HG03439 (cell line): Measurements from ENCODE around the gene PAPOLB.
"Not testable (repeated sequence)": the region's sequence is repeated elsewhere in the genome, so short reads cannot be mapped to it uniquely, and the experiment has no call there.

Experiments
- ATAC-seq: cut with Tn5 transposase; IDR thresholded peaks from one replicate; pipeline ENCODE4 v1.9.1; 2021; ENCODE audit warnings: mild to moderate bottlenecking, moderate library complexity; ENCODE audit not compliant: unreplicated experiment

The PAPOLB gene

DNA sequence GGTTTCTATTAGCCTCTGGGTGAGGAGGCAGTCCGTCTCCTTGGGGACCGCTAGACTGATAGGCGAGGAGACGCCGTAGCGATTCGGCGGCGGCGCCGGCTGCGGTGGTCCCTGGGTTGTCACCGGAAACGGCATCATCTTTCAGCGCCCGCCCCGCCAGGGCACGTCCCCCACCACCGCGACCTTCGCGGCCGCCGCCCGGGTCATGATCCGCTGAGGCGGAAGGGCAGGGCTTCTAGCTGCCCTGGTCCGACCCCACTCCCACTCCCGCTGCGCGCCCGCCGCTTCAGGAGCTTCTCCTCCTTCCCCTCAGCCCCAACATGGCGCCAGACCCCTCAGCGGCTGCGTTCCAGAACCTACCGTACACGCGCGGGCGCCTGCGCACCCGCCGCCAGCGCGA lies at the start of gene PAPOLB:
Gene PAPOLB, minus strand, starts transcription at position 358 of the 400 bp plus-strand sequence. Its CDS starts 220 bp downstream, at position 138.
- ATAC-seq: no peak

DNA sequence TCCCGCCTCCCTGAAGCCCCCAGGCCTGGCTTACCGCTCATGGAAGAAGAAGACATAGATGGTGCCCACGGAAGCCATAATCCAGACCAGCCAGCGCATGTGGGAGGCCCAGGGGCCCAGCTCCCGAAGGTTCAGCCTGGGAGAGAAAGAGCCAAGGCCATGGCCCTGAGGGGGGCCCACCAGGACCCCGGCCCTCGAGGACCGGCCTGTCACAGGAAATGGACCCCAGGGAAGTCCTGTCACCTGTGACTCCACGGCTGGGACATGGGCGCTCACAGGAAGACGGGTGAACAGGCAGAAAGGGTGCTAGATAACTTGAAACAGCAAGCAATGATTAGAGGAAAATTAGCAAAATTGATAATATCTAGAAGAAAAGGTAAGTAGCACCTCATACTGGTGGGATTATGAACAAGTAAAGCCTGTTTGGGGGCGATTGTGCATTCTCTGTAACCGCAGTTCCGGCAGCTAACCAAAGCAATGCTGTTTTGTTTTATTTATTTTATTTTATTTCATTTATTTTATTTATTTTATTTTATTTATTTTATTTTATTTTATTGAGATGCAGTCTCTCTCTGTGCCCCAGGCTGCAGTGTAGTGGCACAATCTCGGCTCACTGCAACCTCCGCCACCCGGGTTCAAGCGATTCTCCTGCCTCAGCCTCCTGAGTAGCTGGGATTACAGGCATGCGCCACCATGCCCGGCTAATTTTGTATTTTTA lies 49.4 kb upstream of the PAPOLB start:
- no peak for ATAC-seq

DNA sequence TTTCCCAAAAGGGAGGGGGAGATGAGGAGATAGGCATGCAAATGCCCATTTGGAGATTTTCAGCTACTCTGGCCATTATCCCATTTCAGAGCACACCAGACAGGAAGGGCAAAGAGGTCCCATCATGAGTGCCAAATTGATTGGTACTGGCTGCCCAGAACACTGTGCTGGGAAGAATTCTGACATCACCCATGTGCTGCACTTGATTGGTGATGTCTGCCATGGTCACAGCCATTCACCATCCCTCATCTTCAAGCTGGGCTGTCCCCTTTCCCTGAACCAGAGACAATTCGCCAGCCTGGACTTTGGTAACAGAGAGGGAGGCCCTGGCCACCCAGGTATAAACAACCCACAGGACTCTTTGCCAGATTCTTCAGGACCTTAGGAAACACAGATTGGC lies 44.9 kb upstream of the PAPOLB start:
- ATAC-seq: no peak

DNA sequence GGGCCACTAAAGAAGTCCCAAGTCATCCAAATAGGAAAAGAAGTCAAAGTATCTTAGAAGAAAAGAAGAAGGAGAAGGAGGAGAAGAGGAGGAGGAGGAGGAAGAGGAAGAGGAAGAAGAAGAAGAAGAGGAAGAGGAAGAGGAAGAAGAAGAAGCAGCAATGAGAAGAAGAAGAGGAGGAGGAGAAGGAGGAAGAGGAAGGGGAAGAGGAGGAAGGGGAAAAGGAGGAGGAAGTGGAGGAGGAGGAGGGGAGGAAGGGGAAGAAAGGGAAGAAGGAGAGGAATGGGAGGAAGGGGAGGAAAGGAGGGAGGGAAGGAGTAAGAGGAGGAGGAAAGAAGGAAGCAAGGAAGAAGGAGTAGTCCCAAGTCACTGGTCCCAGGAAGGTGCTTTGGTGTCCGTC lies 43.3 kb upstream of the PAPOLB start:
- no peak for ATAC-seq

DNA sequence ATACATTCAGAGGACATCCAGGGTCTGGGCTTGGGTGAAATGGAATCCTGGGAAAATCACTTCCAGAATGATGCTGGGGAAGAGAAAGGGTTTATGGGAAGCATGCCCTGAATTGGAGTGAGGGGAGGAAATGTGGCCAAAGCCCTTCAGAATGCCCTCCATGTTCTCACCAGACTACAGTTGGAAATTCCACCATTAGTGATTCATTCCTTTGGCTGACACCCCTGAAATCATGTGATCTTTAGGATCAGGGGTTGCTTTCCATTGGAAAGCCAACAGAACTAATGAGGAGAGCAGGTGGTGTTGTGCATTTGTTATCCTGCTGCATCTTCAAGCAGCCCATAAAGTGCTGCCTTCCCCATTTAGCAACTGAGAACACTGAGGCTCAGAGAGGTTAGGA lies 42.5 kb upstream of the PAPOLB start:
- ATAC-seq: no peak

DNA sequence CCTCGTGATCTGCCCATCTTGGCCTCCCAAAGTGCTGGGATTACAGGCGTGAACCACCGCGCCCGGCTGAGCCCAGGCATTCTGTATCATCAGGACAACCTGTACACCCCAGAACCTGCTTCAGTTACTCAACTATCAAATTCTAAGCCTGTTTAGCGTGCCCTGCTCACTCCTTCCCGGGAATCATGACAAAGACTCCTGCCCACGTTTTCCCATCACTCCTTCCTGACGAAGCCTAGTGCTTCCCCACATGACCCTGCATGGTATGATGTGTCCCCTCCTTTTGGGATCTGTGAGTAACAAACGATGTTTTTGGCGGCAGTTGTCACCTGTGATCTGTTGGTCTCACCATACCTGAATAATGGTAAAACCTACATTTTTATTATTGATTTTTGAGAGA lies 33.9 kb upstream of the PAPOLB start:
- no peak for ATAC-seq

DNA sequence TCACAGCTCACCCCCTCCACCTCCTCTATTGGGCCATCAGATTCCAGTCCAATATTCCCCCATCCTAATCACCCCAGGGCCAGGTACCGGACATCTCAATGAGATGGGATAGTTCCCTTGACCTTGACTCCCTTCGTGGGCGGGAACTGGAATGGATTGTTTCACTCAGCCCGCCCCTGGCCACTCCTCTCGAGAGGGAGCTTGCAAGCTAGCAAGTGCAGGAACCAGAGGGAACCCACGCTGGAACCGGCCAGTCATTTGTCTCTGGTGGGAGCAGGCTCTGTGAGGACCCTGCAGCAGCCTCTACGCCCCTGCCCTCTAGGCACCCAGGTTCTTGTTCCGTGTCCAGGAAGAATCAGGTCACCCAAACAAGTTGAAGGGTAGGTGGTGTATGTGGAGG lies 32.7 kb upstream of the PAPOLB start:
- no peak for ATAC-seq

DNA sequence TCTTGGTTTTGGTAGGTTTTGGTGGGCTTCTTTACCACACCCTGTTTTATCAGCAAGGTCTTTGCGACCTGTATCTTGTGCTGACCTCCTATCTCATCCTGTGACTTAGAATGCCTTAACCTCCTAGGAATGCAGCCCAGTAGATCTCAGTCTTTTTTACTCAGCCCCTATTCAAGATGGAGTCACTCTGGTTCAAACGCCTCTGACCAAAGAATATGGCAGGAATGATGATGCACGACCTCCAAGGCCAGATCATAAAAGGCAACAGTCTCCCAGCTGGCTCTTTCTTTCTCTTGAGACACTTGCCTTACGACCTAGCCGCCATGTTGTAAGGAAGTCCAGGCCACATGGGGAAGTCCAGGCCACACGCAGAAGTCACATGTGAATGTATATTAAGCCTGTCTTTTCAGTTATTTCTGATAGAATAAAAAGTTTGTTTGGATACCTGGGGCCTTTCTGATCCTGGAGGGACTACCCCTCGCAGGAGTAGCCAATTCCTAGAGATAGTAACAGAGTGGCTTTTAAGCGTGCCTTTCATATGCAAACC lies 32.2 kb upstream of the PAPOLB start:
- ATAC-seq: no peak

DNA sequence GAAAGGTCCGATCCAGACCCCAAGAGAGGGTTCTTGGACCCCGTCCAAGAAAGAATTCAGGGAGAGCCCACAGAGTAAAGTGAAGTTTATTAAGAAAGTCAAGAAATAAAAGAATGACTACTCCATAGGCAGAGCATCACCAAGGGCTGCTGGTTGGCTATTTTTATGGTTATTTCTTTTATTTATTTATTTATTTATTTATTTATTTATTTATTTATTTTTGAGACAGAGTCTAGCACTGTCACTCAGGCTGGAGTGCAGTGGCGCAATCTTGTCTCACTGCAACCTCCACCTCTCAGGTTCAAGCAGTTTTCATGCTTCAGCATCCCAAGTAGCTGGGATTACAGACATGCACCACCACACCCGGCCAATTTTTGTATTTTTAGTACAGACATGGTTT lies 31.4 kb upstream of the PAPOLB start:
- not testable (repeated sequence) for ATAC-seq

DNA sequence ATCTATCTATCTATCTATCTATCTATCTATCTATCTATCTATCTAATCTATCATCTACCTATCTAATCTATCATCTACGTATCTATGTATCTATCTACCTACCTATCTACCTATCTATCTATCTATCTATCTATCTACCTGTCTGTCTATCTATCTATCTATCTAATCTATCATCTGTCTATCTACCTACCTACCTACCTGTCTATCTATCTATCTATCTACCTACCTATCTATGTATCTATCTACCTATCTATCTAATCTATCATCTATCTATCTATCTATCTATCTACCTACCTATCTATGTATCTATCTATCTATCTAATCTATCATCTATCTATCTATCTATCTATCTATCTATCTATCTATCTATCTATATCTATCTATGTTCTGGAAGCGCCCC lies 29.7 kb upstream of the PAPOLB start:
- not testable (repeated sequence) for ATAC-seq

DNA sequence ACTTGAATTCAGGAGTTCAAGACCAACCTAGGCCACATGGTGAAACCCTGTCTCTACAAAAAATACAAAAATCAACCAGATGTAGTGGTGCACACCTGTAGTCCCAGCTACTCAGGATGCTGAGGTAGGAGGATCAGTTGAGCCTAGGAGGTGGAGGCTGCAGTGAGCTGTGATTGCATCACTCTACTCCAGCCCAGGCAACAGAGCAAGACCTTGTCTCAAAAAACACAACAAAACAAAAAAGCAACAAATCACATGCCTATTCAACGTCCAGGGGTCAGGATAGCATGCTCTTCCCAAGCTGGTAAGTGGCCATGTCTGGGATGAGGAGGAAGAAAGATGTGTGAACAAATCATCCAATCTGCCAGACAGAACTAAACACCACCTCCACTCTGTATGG lies 27.9 kb upstream of the PAPOLB start:
- ATAC-seq: no peak

DNA sequence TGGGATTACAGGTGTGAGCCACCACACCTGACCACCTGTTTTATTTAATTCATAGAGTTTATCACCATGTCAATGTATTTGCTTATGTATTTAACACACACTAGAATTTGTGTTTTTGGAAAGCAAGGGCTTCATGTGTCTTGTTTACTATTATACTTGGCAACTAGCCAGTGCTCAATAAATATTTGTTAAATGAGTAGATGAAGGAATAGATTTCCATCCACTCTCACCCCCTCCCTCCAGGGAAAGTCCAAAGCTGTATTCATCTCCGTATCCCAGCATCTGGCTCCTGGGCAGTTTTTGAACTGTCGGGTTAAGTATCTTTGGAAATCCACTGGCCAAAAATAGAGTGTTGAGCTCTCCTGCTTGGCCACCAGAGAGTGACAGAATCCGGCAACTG lies 26.3 kb upstream of the PAPOLB start:
- no peak for ATAC-seq

DNA sequence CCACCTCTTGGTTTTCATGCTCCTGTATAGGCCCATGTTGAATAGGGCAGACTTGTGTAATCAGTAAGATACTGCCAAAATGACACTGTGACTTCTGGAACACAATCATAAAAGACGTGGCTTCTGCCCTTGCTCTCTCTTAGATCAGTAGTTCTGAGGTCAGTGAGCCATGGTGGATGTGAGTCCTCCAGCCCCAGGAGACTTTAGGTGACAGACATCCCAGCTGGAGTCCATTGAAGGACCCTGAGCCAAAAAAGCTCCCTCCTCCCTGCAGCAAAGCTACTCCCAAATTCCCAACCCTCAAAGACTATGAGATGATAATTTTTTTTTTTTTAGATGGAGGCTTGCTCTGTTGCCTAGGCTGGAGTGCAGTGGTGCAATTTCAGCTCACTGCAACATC lies 24.8 kb upstream of the PAPOLB start:
- no peak for ATAC-seq

DNA sequence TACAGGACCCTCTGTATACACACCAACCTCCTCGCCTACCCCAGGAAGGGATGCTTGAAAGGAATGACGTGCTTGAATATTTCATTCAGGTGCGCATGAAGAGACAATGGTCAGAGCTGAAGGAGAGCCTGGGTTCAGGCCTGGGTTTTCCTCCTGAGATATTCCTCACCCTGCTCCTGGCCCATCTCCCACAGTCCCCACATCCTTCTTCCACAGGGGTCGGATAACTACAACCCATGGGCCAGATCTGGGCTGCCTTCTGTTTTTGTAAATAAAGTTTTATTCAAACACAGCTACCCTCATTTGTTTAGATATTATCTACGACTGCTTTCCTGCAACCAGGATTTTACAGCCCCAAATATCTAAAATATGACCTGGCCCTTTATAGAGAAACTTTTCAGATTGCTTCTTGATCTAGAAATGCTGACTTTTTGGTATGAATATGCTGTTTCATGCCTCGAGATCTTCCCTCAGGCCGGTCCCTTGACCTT lies 23.5 kb upstream of the PAPOLB start:
- ATAC-seq: no peak

DNA sequence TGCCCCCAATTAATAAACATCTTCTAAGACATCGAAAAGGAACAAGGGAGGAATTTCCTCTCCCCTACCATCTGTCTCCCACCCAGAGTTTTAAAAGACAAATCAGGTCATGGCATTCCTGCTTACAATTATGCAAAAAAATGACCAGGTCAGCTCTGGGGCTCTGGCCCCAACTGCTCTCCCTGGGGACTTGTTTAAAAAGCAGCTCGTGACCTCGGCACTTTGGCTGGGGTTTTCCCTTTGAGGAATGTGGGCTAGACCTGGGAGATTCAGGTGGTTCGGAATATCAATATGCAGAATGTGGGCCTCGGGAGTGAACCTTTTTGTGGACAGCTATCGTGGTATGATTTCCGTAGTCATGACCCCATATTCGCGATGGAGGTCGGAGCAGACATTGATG lies 22.3 kb upstream of the PAPOLB start:
- no peak for ATAC-seq

DNA sequence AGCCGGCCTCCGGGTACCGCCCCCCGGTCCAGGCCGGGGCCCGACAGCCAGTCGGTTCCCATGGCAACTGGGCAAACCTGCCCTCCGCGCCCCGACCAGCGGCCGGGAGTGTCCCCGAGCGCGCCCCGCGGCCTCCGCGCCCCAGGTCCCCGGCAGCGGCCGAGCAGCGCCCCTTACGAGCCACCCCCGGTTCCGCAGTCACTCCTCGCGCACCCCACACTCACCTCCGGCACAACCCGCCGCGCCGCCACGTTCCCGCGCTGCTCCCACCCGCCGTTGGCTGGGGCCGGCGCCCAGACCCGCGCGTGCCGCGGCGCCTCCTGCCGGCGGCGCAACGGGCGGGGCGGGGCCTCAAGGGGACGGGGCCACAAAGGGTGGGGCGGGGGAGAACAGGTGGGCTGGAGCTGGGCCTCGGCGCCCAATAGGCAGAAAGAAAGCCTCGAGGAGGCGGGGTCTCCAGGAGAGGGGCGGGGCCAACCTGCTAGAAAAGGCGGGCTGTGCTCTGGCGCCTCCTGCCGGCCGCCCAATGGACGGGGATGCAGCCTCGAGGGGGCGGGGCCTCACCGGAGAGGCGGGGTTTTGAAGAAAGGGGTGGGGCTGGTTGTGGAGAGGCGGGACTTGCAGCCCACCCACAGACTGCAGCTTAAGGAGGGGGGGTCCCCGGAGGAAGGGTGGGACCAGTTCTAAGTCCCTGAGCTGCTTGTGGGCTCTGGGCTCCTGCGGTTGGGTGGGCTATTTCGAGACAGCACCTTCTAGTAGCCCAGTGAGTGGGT lies 21.7 kb upstream of the PAPOLB start, which contains the start of gene RADIL:
Gene RADIL, minus strand, starts transcription at position 345 of the 773 bp plus-strand sequence. CDS start 5,577 bp downstream, outside the sequence.
- ATAC-seq: peak; percentile 74

DNA sequence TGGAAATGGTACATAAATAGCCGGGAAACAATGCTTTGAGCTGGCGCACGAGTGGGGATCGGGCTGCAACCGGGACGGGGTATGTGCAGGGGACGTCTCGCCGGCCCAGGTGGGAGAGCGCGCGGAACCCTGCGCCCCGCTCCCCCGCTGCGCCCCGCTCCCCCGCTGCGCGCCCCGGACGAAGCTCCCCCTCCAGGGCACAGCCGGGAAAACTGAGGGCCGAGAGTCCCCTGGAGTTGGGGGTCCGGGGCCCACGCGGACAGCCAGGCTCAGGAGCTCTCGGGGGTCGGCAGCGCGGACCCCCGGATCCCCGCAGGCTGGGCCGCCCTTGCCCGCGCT lies 21.2 kb upstream of the PAPOLB start:
- no peak for ATAC-seq

DNA sequence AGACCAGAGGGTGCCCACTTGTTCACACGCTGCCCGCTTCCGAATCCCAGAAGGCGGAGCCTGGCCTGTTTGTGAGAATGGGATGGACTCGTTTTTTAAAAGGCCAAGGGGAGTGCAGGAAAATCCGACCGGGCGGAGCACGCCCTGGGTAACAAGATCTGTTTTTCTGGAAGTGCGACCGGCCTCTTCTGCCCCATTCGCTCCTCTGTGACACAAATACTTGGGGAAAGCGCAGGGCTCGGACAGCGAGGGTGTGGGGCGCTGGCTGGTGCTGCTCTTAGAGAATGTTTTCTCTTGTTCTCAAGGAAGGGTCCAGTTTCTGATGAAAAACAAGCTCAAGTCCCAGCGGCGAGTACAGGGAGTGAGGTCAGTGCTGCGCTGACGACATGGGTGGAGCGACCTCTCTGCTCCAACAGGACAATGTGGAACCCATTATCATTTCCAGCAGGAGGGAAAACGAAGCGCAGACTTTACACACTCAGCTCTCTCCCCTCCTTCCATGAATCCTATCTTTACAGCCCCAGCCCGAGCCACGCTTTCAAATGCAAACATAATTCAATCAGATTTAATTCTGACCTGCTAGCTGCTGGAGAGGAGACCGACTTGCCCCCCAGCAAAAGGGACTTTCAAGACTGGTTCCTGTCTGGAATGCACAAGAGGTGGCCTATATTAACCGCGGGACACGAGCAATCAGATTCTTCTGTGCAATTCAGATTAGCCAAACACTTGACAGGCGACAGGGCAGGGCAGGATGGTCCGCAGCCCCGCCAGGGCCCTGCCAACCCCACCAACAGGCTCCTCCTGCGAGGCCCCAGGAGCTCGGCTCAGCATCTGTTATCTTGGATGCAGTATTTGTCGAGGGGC lies 20.6 kb upstream of the PAPOLB start:
- ATAC-seq: no peak

DNA sequence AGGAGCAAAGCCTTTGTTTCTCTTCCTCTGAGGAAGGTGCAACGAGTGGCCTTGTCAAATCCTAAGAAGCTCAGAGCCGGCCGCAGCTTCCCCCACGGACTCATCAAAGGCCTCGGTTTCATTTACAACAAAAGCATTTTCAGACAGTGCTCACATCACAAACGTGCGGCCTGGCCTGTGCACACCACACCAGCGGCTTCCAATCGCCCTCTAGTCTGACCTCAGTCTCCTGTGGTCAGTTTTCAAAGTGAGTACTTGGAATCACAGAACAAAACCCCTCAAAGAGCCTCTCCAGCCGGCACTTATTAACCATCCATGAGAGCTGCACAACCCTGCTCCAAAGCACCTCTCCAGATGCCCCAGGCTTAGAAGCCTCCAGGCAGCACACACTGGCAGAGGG lies 18.4 kb upstream of the PAPOLB start:
- ATAC-seq: no peak

DNA sequence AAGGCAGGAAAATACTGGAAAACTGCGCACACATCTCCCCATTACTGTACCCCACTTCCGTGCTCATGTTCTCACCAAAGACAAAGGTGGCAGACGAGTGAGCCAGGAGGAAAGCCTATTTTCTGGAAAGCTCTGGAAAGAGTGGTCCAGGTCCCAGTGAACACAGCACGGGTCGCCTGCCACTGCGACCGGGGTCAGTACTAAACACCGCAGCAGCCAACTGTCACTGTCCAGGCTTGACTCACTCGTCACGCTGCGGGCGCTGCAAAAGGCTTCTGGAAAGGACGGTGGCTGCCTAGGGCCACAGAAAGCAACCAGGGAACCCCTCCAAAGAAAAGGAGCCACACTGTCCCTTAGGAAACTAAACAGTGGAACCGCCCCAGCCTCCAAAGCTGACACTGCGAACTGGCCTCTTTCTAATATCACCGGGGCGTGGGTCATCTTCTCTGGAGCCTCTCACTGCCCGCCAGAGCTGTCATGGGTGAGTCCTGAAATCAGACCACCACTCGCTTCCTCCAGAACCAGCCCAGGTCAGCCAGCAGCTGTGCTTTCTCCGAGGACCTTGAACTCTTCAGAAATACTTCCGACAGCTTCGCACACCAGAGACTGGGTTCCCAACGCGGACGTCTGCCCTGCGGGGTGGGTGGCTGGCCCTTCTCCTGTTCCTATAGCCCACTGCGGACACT lies 17.7 kb upstream of the PAPOLB start:
- no peak for ATAC-seq
